Prostate gland (tissue), 2 donors: ENCODE data around the gene CST9L. TPM values are rescaled to one million over a fixed set of nuclear protein-coding genes. Genes with fewer than 3 reads are reported as not detected.

Experiments
- DNase-seq: peaks from one replicate; pipeline ENCODE4 v3.0.0-alpha.2; 2019; ENCODE audit warnings: low spot score
- H3K27ac ChIP-seq, 2 donors: fragments of 200-600 bp; sonication (generic); 2 replicates each; pipeline ENCODE4 v1.5.1; 2017 to 2019
- H3K27me3 ChIP-seq: fragments of 200-600 bp; sonication (generic); replicated peaks from 2 replicates; pipeline ENCODE4 v1.5.1; 2019; ENCODE audit not compliant: insufficient read depth
- H3K36me3 ChIP-seq, 2 donors: fragments of 200-600 bp; sonication (generic); 1 replicate in 1 of 2; 2 replicates in 1 of 2; pipeline versions ENCODE4 v1.5.1 to v1.8.1; 2017 to 2019
- H3K4me1 ChIP-seq: fragments of 200-600 bp; sonication (generic); replicated peaks from 2 replicates; pipeline ENCODE4 v1.5.1; 2019
- H3K4me3 ChIP-seq, 2 donors: fragments of 200-600 bp; sonication (generic); 2 replicates each; pipeline ENCODE4 v1.5.1; 2017 to 2019
- H3K9me3 ChIP-seq: fragments of 200-600 bp; sonication (generic); 2 replicates; pipeline ENCODE4 v1.5.1; 2017
- POLR2A ChIP-seq: fragments of 450-650 bp; IDR thresholded peaks from one replicate; pipeline ENCODE4 v1.6.1; 2016; ENCODE audit warnings: antibody characterized with exemption, mild to moderate bottlenecking
- POLR2AphosphoS5 ChIP-seq: sonication (generic); formaldehyde crosslinking; IDR thresholded peaks from one replicate; pipeline ENCODE4 v1.6.1; 2017; ENCODE audit warnings: antibody characterized with exemption
- WGBS: methylation state at CpG from one replicate; pipeline ENCODE4 v1.1.5; 2018; 5-methylcytosine and 5-hydroxymethylcytosine counted together
- intact Hi-C: fragments of 100-400 bp; cut with DNase I; formaldehyde crosslinking; loops from one replicate; pipeline ENCODE4 v1.14.2; 2022
- total RNA-seq, 2 donors: library from RNA; depleted of rRNA; stranded (reverse); fragments of >200 nt; gene quantifications; one replicate each; pipeline ENCODE4 v1.1.0, GENCODE V29; 2016
- TF ChIP-seq, protein P1 (sequence below), 4 experiments: fragments of 200-600 bp in 2 of 4; fragments of 450-650 bp in 2 of 4; sonication (generic) in 2 of 4; IDR thresholded peaks; 1 replicate in 3 of 4; 2 replicates in 1 of 4; pipeline ENCODE4 v1.5.1; 2016 to 2019; ENCODE audit warnings: antibody characterized with exemption in 4 of 4, mild to moderate bottlenecking in 2 of 4, moderate library complexity in 2 of 4

CST9L gene
- total RNA-seq, 2 donors from 2014 or later, result 44.0 TPM; not detected in 1

- no peaks in the 10 kb centered on the region for H3K9me3 ChIP-seq
- no peak for TF ChIP-seq POLR2A
- TF ChIP-seq, protein P1, sequence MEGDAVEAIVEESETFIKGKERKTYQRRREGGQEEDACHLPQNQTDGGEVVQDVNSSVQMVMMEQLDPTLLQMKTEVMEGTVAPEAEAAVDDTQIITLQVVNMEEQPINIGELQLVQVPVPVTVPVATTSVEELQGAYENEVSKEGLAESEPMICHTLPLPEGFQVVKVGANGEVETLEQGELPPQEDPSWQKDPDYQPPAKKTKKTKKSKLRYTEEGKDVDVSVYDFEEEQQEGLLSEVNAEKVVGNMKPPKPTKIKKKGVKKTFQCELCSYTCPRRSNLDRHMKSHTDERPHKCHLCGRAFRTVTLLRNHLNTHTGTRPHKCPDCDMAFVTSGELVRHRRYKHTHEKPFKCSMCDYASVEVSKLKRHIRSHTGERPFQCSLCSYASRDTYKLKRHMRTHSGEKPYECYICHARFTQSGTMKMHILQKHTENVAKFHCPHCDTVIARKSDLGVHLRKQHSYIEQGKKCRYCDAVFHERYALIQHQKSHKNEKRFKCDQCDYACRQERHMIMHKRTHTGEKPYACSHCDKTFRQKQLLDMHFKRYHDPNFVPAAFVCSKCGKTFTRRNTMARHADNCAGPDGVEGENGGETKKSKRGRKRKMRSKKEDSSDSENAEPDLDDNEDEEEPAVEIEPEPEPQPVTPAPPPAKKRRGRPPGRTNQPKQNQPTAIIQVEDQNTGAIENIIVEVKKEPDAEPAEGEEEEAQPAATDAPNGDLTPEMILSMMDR (IDR thresholded peaks at IDR 0.05), result no peak
- no peak for TF ChIP-seq POLR2AphosphoS5
- H3K27me3 ChIP-seq, result no peaks in the 10 kb centered on the region
- intact Hi-C loops, result no loop called here
- H3K36me3 ChIP-seq, result no peaks in the 10 kb centered on the region
- H3K27ac ChIP-seq, result no peak overlapping the region
- no peak for DNase-seq
- no peak overlapping the region for H3K4me3 ChIP-seq
- 80% methylated on average over 10 of the region's 10 CpGs for WGBS
- no peaks in the 10 kb centered on the region for H3K4me1 ChIP-seq
These were observed 44.1 kb downstream of the CST9L start for GRCh38 chr20:23524146-23524545.

DNA sequence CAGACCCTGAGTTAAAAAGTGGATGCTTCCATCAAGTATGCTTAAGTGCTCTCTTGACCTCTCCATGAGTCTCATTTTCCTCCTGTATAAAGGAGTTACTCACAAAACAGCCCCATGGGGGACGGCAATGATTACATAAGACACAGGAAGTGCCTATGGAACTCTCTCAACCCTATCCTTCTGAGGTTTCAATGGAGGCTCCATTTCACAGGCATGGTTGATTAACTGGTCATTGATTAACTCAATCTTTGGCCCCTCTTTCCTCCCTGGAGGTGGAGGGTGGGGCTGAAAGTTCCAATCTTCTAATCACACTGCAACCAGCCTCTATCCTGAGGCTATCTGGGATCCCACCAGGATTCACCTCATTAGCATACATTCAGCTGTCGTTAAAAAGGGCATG lies 48.1 kb downstream of the CST9L start:
- Histone ChIP-seq H3K36me3 (no peaks in the 10 kb centered on the region), H3K27me3 (no peaks in the 10 kb centered on the region), H3K4me1 (no peaks in the 10 kb centered on the region), H3K9me3 (no peaks in the 10 kb centered on the region), H3K4me3 (no peak overlapping the region), H3K27ac (no peak overlapping the region)
- intact Hi-C loops, result no loop called here
- WGBS, result 66% methylated on average over 2 of the region's 2 CpGs
- TF ChIP-seq POLR2AphosphoS5 (no peak), POLR2A (no peak)
- TF ChIP-seq, protein P1 (IDR thresholded peaks at IDR 0.05), result no peak
- no peak for DNase-seq

DNA sequence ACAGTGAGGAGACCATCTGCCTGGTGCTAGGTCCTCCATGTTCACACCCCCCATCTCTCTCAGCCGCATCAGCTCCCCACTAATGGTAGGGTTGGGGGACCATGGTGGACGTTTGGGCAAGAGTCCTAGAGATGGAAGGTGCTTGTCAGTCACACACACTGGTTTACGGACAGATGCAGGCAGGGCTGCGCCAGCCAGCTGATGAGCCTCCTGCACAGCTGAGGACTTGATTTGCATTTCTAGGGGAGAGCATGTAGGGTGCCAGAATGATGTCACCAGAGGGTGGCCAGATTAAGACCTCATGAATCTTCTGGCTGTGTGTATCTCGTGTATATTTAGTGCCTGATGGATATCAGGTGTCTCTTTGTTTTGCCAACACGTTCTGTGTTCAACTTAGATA lies 48.7 kb downstream of the CST9L start:
- Histone ChIP-seq H3K4me1 (no peaks in the 10 kb centered on the region), H3K4me3 (no peak overlapping the region), H3K27me3 (no peaks in the 10 kb centered on the region), H3K9me3 (no peaks in the 10 kb centered on the region), H3K27ac (no peak overlapping the region), H3K36me3 (no peaks in the 10 kb centered on the region)
- TF ChIP-seq POLR2AphosphoS5 (no peak), POLR2A (no peak)
- TF ChIP-seq, protein P1 (IDR thresholded peaks at IDR 0.05), result no peak
- no peak for DNase-seq
- intact Hi-C loops, result no loop called here
- WGBS, result 82% methylated on average over 6 of the region's 6 CpGs

DNA sequence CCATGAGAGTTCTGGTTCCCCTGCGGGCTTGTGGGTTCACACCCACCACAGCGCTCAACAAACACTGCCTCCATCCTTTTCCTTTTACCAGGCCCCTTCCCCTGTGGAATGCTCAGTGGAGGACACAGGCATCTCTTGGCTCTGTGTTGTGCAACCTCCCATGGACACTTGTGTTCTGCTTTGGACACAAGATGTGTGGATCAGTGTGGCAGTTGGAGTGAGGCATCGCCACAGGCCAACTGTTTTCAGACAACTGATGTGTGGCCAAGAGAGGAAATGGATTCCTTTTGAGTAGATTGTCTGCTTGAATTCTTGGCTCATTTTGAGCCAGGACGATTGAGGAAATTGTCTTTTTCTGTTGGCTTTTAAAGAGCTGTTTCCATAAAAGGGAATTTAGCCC lies 50.6 kb downstream of the CST9L start:
- H3K27me3 ChIP-seq, result no peaks in the 10 kb centered on the region
- no peaks in the 10 kb centered on the region for H3K4me1 ChIP-seq
- no peak overlapping the region for H3K4me3 ChIP-seq
- DNase-seq, result no peak
- no peak overlapping the region for H3K27ac ChIP-seq
- TF ChIP-seq POLR2AphosphoS5, result no peak
- TF ChIP-seq, protein P1 (IDR thresholded peaks at IDR 0.05), result no peak
- TF ChIP-seq POLR2A, result no peak
- WGBS, result 85% methylated on average over 4 of the region's 4 CpGs
- no peaks in the 10 kb centered on the region for H3K9me3 ChIP-seq
- H3K36me3 ChIP-seq, result no peaks in the 10 kb centered on the region
- intact Hi-C loops, result no loop called here

DNA sequence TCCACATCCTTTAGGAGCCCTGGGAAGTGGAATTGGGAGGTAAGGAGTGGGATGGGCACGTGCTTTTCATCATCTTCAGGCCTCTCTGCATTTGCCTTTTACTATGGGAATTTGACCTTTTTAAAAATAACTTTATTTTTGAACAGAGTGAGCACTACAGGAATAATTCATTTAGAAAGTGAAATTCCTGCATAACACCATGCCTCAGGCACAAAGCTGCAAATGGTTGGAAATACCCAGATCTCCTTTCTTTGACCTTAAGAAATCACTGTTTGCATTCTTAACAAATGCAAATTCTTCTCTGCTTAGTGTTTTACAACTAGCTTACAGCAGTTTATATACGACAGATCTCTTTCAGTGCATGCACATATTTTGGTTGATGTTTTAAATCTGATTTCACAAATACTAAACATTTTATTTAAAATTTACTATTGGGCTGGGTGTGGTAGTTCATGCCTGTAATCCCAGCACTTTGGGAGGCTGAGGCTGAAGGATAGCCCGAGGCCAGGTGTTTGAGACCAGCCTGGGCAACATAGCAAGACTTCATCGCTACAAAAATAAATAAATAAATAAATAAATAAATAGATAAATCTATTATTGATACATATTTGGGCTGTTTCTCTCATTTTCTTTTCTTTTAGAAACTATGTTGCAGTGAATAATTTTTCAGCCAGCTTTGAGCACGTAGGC lies 52.9 kb downstream of the CST9L start:
- Histone ChIP-seq H3K27me3 (no peaks in the 10 kb centered on the region), H3K36me3 (no peaks in the 10 kb centered on the region), H3K9me3 (no peaks in the 10 kb centered on the region), H3K4me3 (no peak overlapping the region), H3K27ac (no peak overlapping the region), H3K4me1 (no peaks in the 10 kb centered on the region)
- DNase-seq, result no peak
- TF ChIP-seq POLR2A (no peak), POLR2AphosphoS5 (no peak)
- TF ChIP-seq, protein P1 (IDR thresholded peaks at IDR 0.05), result no peak
- WGBS, result 81% methylated on average over 5 of the region's 5 CpGs
- intact Hi-C loops, result no loop called here
